Mesodermal cell (in vitro differentiated cells): Measurements from ENCODE around the gene CSTPP1.
"Not testable (repeated sequence)": the region's sequence is repeated elsewhere in the genome, so short reads cannot be mapped to it uniquely, and the experiment has no call there.

Experiments
- H3K27ac ChIP-seq: 2 replicates; pipeline ENCODE4 v1.7.0; 2013; ENCODE audit warnings: mild to moderate bottlenecking, low read depth, low read length, moderate library complexity; ENCODE audit not compliant: severe bottlenecking
- H3K36me3 ChIP-seq: 2 replicates; pipeline ENCODE4 v1.7.1; 2013; ENCODE audit warnings: mild to moderate bottlenecking, low read length, moderate library complexity; ENCODE audit not compliant: control insufficient read depth, insufficient read depth
- H3K4me1 ChIP-seq: one replicate; pipeline ENCODE4 v1.7.1; 2013; ENCODE audit warnings: mild to moderate bottlenecking, low read length; ENCODE audit not compliant: insufficient read depth, control insufficient read depth, poor library complexity, severe bottlenecking
- H3K4me3 ChIP-seq: 2 replicates; pipeline ENCODE4 v1.7.0; 2013; ENCODE audit warnings: low read length, control low read depth, mild to moderate bottlenecking; ENCODE audit not compliant: insufficient read depth, poor library complexity, severe bottlenecking; ENCODE audit errors: extremely low read depth
- H3K9me3 ChIP-seq: 2 replicates; pipeline ENCODE4 v1.7.1; 2013; ENCODE audit warnings: mild to moderate bottlenecking, low read length, moderate library complexity; ENCODE audit not compliant: control insufficient read depth
- WGBS, 2 experiments: methylation state at CpG; one replicate each; pipeline ENCODE4 v1.1.5; 2013; ENCODE audit warnings: missing lambda C conversion rate in 2 of 2; ENCODE audit not compliant: insufficient coverage in 2 of 2; 5-methylcytosine and 5-hydroxymethylcytosine counted together

The CSTPP1 gene

GRCh38 chr11:47204637-47204989, 268.1 kb downstream of the CSTPP1 start:
- Histone ChIP-seq H3K4me1 (peaks cover 13% of the 10 kb centered on the region), H3K9me3 (no peaks in the 10 kb centered on the region), H3K36me3 (no peaks in the 10 kb centered on the region), H3K27ac (peak overlapping the region; percentile 13), H3K4me3 (no peak overlapping the region)
- no CpG with 5 or more reads among the region's 2 CpGs for WGBS, 2 experiments

GRCh38 chr11:47206577-47206976, 270.0 kb downstream of the CSTPP1 start:
- 90 to 100% methylated on average over 1 to 2 of the region's 5 CpGs for WGBS, 2 experiments
- H3K9me3 ChIP-seq, H3K27ac ChIP-seq: not testable (repeated sequence)

GRCh38 chr11:47207459-47207858, 270.9 kb downstream of the CSTPP1 start:
- Histone ChIP-seq H3K4me3 (no peak overlapping the region), H3K27ac (no peak overlapping the region), H3K36me3 (no peaks in the 10 kb centered on the region), H3K4me1 (peaks cover 13% of the 10 kb centered on the region), H3K9me3 (peaks cover 3% of the 10 kb centered on the region)
- 91% methylated on average over 4 to 6 of the region's 6 CpGs for WGBS, 2 experiments

More at GRCh38 chr11:47206577-47206976, 270.0 kb downstream of the CSTPP1 start:
- H3K36me3 ChIP-seq, H3K4me3 ChIP-seq: not testable (repeated sequence)
- peaks cover 13% of the 10 kb centered on the region for H3K4me1 ChIP-seq

- 95 to 97% methylated on average over 11 of the region's 13 CpGs for WGBS, 2 experiments
Observed at GRCh38 chr11:47208008-47208552, 271.5 kb downstream of the CSTPP1 start.

DNA sequence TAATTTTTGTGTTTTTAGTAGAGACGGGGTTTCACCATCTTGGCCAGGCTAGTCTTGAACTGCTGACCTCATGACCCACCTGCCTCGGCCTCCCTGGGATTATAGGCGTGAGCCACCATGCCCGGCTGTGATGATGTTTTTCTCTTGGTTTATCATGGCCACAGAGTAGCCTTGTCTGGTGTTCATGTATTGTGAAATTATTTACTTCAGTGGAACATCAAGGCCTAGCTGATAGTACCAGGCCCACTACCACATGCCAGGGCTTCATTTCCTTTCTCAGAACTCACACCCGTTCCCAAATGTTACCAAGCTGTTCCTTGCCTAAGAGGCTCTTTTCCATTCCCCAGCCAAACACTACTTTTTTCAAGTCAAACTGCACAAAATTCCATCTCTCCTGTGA, 272.1 kb downstream of the CSTPP1 start:
- WGBS, 2 experiments: 98 to 100% methylated on average over 3 to 5 of the region's 5 CpGs
- Histone ChIP-seq H3K36me3 (no peaks in the 10 kb centered on the region), H3K27ac (no peak overlapping the region), H3K4me3 (no peak overlapping the region), H3K4me1 (peaks cover 13% of the 10 kb centered on the region), H3K9me3 (peaks cover 3% of the 10 kb centered on the region)

More at GRCh38 chr11:47208008-47208552, 271.5 kb downstream of the CSTPP1 start:
- peaks cover 13% of the 10 kb centered on the region for H3K4me1 ChIP-seq
- H3K36me3 ChIP-seq, H3K4me3 ChIP-seq, H3K27ac ChIP-seq, H3K9me3 ChIP-seq: not testable (repeated sequence)
